ENCODE measurements around the gene MAT2A. TPM values are rescaled to one million over a fixed set of nuclear protein-coding genes. Genes with fewer than 3 reads are reported as not detected.

MAT2A gene
- total RNA-seq, 1 donor from 2014 or later = 281 TPM

DNA sequence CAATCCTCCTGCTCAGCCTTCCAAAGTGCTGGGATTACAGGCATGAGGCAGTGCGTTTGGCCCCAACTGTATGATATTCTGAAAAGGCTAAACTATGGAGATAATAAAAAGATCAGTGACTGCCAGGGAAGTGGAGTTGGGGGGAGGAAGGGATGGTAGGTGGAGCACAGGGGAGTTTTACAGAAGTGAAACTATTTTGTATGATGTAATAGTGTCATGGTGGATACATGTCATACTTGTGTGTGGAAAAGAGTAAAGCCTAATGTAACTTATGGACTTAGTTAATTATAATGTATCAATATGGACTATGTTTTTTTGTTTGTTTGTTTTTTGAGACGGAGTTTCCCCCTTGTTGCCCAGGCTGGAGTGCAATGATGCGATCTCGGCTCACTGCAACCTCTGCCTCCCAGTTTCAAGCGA, 25.2 kb downstream of the MAT2A start:
- Mint-ChIP-seq H3K27ac (no peak overlapping the region), H3K27me3 (no peaks in the 10 kb centered on the region), H3K36me3 (ENCODE audit: insufficient read depth) (no peaks in the 10 kb centered on the region), H3K4me1 (ENCODE audit: low read depth) (peaks cover 14% of the 10 kb centered on the region), H3K9me3 (ENCODE audit: low read depth) (no peaks in the 10 kb centered on the region), H3K4me3 (ENCODE audit: low read depth) (no peak overlapping the region)
- no peak for DNase-seq (ENCODE audit: low spot score, unreplicated experiment)
- no peak for TF ChIP-seq CTCF (IDR thresholded peaks at IDR 0.05; ENCODE audit: unreplicated experiment)

DNA sequence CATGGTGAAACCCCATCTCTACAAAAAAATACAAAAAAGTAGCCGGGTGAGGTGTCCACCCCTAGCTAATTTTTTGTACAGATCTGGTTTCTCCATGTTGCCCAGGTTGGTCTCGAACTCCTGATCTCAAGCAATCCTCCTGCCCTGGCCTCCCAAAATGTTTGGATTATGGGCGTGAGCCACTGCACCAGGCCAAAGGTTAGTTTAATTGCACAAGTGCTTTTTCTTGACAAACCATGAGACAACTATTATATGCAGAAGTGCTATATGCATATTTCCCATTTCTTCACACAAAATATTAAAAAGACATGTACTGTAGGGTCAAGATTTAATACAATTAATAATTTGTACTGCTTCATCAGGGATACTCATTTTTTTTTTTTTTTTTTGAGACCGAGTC, 27.3 kb downstream of the MAT2A start:
- H3K4me3 Mint-ChIP-seq (ENCODE audit: low read depth) = no peak overlapping the region
- H3K9me3 Mint-ChIP-seq (ENCODE audit: low read depth) = no peaks in the 10 kb centered on the region
- no peak overlapping the region for H3K27ac Mint-ChIP-seq
- H3K36me3 Mint-ChIP-seq (ENCODE audit: insufficient read depth) = no peaks in the 10 kb centered on the region
- H3K4me1 Mint-ChIP-seq (ENCODE audit: low read depth) = no peaks in the 10 kb centered on the region
- no peak for TF ChIP-seq CTCF (IDR thresholded peaks at IDR 0.05; ENCODE audit: unreplicated experiment)
- no peak for DNase-seq (ENCODE audit: low spot score, unreplicated experiment)
- H3K27me3 Mint-ChIP-seq = peaks cover 13% of the 10 kb centered on the region

DNA sequence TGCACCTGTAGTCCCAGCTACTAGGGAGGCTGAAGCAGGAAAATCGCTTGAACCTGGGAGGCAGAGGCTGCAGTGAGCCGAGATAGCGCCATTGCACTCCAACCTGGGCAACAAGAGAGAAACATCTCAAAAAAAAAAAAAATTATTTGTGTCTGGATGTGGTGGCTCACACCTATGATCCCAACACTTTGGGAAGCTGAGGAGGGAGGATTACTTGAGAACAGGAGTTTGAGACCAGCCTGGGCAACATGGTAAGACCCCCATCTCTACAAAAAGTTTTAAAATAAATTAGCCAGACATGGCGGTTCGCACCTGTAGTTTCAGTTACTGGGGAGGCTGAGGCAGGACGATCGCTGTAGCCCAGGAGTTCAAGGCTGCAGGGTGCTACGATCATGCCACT, 36.8 kb downstream of the MAT2A start:
- Mint-ChIP-seq H3K4me3 (ENCODE audit: low read depth) (no peak overlapping the region), H3K4me1 (ENCODE audit: low read depth) (peaks cover 27% of the 10 kb centered on the region), H3K36me3 (ENCODE audit: insufficient read depth) (peaks cover 3% of the 10 kb centered on the region), H3K27ac (no peak overlapping the region), H3K9me3 (ENCODE audit: low read depth) (no peaks in the 10 kb centered on the region), H3K27me3 (peaks cover 4% of the 10 kb centered on the region)
- DNase-seq (ENCODE audit: low spot score, unreplicated experiment) = no peak
- no peak for TF ChIP-seq CTCF (IDR thresholded peaks at IDR 0.05; ENCODE audit: unreplicated experiment)

DNA sequence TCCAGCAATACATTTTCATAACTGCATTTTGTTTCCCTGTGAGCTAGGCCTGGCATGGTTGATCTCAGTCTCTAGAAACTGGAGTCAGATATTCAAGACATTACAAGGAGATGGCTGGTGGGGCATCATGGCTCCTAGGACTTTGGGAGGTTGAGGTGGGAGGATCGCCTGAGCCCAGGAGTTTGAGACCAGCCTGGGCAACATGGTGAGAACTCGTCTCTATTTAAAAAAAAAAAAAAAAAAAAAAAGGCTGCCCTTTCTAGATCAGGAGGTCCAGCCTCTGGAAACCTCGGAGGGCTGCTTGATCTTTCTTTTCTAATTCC, 38.1 kb downstream of the MAT2A start:
- Mint-ChIP-seq H3K9me3 (ENCODE audit: low read depth) (no peaks in the 10 kb centered on the region), H3K4me3 (ENCODE audit: low read depth) (peak overlapping the region; percentile 86), H3K36me3 (ENCODE audit: insufficient read depth) (peaks cover 9% of the 10 kb centered on the region), H3K4me1 (ENCODE audit: low read depth) (peaks cover 27% of the 10 kb centered on the region), H3K27me3 (no peaks in the 10 kb centered on the region), H3K27ac (peak overlapping the region; percentile 96)
- TF ChIP-seq CTCF (IDR thresholded peaks at IDR 0.05; ENCODE audit: unreplicated experiment) = no peak
- no peak for DNase-seq (ENCODE audit: low spot score, unreplicated experiment)

DNA sequence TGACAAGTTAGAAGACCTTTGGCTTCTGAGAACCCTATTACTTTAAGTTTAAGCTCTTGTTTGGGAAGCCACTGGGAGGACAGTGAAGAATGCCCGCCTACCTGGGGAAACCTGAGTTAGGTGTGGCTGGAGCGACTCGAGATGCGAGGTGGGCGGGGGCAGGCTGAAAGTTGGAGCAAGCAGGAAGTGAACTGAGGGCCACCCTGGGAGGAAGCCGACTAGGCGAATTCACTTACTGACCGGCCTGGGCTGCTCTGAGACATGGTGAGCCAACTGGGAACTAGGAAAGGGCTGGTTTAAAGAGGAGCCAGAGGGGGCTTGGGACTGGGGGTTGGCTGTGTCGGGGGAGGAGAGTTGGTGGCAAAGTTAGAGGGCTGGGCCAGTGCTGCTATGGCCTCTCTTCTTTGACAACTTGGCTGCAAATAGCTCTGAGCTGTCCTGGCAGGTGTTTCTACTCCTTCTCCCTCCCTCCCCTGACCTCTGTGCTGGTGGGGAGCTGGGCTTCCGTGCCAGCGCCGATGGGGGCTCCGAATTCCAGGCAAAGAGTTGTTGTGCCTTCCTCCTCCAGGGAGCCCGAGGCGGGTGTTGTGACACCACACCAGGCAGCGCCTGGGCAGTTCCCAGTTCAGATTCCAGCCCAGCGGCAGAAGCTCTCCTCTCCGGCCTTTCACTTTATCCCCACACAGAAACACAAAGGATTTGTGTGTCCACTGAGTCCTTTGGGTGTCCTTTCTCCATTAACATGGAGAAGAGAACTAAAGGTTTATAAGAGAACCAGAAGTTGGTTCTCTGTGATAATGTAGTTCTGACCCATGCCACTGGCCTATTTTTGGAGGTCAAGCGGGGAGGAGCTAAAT, 38.6 kb downstream of the MAT2A start, which contains the start of gene VAMP8:
Gene VAMP8, plus strand, starts transcription at position 201 of the 857 bp plus-strand sequence. Its CDS starts 61 bp downstream, at position 262.
- Mint-ChIP-seq H3K9me3 (ENCODE audit: low read depth) (no peaks in the 10 kb centered on the region), H3K27me3 (no peaks in the 10 kb centered on the region), H3K27ac (peak within 1 kb of the TSS; percentile 96), H3K36me3 (ENCODE audit: insufficient read depth) (peaks cover 12% of the 10 kb centered on the region), H3K4me3 (ENCODE audit: low read depth) (peak within 1 kb of the TSS; percentile 86), H3K4me1 (ENCODE audit: low read depth) (peaks cover 27% of the 10 kb centered on the region)
- TF ChIP-seq CTCF (IDR thresholded peaks at IDR 0.05; ENCODE audit: unreplicated experiment) = no peak
- DNase-seq (ENCODE audit: low spot score, unreplicated experiment) = no peak
